GM13976 (cell line): ENCODE results near the gene MAP1LC3C.

ENCODE experiments used
- DNase-seq: peaks from one replicate; pipeline ENCODE4 v3.0.0; 2012; ENCODE audit warnings: low spot score
- in situ Hi-C: fragments of 300-500 bp; cut with MboI; formaldehyde crosslinking; loops from one replicate; pipeline ENCODE4 v1.12.0; 2022; ENCODE audit warnings: low sequenced_read_pairs, mixed read lengths, inconsistent platforms; ENCODE audit not compliant: unreplicated experiment
- TF ChIP-seq, protein P1 (sequence below): IDR thresholded peaks from 2 replicates; pipeline ENCODE4 v1.5.1; 2012; ENCODE audit warnings: borderline replicate concordance, mild to moderate bottlenecking; ENCODE audit not compliant: insufficient read depth; ENCODE audit errors: extremely low read depth, missing control alignments, control extremely low read depth

Gene MAP1LC3C

GRCh38 chr1:242019018-242019417 is 20.1 kb upstream of the MAP1LC3C start:
- DNase-seq, result no peak
- TF ChIP-seq, protein P1, sequence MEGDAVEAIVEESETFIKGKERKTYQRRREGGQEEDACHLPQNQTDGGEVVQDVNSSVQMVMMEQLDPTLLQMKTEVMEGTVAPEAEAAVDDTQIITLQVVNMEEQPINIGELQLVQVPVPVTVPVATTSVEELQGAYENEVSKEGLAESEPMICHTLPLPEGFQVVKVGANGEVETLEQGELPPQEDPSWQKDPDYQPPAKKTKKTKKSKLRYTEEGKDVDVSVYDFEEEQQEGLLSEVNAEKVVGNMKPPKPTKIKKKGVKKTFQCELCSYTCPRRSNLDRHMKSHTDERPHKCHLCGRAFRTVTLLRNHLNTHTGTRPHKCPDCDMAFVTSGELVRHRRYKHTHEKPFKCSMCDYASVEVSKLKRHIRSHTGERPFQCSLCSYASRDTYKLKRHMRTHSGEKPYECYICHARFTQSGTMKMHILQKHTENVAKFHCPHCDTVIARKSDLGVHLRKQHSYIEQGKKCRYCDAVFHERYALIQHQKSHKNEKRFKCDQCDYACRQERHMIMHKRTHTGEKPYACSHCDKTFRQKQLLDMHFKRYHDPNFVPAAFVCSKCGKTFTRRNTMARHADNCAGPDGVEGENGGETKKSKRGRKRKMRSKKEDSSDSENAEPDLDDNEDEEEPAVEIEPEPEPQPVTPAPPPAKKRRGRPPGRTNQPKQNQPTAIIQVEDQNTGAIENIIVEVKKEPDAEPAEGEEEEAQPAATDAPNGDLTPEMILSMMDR, result no peak
- in situ Hi-C loops, result no loop called here

DNA sequence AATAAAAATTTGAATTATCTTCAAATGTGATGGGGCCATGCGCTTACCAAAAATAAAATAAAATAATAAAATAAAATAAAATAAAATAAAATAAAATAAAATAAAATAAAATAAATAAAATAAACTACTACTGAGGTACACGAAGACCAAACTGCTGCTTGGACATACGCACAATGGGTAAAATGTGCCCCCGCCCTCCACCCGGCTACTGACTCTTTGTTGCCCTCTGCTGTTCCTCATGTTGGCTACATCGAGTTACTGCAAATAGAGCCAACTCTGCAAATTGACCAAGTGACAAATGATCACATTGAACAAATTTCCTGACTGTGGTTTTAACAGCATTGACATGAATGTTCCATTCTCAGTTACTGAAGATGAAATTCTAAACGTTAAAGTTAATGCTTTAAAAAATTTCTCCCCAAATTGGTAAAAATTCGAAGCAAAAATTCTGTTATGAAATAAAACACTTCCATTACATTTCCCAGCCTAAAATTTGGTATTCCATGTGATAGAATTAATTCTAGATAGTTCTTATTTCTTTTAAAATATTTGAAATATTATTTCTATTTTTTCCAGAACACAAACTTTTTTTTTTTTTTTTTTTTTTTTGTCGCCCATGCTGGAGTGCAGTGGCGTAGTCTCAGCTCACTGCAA is 18.8 kb upstream of the MAP1LC3C start:
- DNase-seq, result peak; percentile 75
- TF ChIP-seq, protein P1, result peak; percentile 56
- in situ Hi-C loops, result no loop called here

DNA sequence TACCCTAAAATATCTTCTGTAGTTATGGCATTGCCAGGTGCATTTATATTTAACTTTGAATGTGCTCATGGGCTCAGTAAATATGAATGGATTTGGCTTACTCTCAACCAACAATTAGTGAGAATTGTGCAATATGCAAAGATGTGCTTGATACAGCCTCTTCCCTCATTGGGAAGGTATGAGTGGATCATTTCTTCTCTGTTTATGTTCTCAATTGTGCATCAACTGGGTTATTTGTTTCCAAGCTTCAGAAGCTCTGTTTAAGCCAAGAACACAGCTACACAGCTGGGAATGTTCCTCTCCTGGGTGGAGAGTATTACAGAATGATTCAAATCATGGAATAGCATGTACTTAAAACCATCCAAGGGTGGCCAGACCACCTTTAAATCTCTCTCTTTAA is 17.6 kb upstream of the MAP1LC3C start:
- TF ChIP-seq, protein P1, result no peak
- no peak for DNase-seq
- in situ Hi-C loops, result no loop called here

- DNase-seq, result no peak
- TF ChIP-seq, protein P1, result no peak
Measured at GRCh38 chr1:242011894-242012660, 13.2 kb upstream of the MAP1LC3C start.

GRCh38 chr1:242008826-242009495 is 10.1 kb upstream of the MAP1LC3C start:
- TF ChIP-seq, protein P1, result no peak
- no peak for DNase-seq
- in situ Hi-C loops, result no loop called here

More at GRCh38 chr1:242011894-242012660, 13.2 kb upstream of the MAP1LC3C start:
- in situ Hi-C loops, result no loop called here

- DNase-seq, result no peak
- TF ChIP-seq, protein P1, result no peak
- in situ Hi-C loops, result no loop called here
Measured at GRCh38 chr1:242006976-242007375, 8.1 kb upstream of the MAP1LC3C start.
